HG03045 (cell line): ENCODE results near the gene IGFBP4.

Experiments used
- ATAC-seq: cut with Tn5 transposase; IDR thresholded peaks from one replicate; pipeline ENCODE4 v1.9.1; 2021; ENCODE audit warnings: mild to moderate bottlenecking, moderate library complexity; ENCODE audit not compliant: unreplicated experiment

The IGFBP4 gene

GRCh38 chr17:40485851-40486521 lies 42.7 kb downstream of the IGFBP4 start:
- no peak for ATAC-seq

DNA sequence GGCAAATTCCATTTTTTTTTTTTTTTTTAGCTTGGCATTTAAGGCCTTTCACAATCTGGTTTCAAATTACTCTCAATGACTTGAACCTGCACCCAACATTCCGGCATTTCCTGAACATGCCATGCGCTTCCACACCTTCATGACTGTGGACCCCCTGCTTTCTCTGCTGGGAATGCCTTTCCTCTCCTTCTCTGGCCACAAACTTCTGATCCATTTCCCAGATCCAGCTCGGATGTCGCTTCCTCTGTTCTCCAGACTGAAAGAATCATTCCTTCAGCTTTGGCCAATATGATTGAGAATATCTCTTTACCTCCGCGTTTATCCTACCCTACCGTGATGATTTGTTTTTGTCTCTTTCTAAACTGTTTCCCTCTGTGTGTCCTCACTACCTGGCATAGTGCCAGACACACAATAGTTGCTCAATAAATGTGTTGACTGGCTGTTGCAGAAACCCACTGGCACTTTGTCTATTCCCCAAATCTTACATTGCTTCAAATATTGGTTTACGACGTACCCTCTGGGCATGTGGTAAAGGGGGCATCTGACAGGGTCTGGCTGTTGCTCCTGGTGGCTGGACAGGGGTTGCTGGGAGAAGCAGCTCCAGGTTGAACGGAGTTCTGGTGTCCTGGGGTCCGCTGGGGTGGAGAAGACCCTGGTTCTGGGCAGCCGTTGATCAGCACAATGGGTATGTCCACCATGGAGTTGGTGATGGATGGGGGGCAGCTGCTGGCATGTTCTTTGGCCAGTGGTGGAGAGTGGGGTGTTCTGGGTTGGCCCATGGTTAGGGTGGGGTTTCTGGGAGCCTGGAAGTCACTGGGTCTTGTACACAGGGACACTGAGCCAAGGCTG lies 43.5 kb downstream of the IGFBP4 start:
- no peak for ATAC-seq

GRCh38 chr17:40487371-40488020 lies 44.2 kb downstream of the IGFBP4 start:
- ATAC-seq, result no peak

- ATAC-seq, result no peak
These were observed 47.1 kb downstream of the IGFBP4 start for GRCh38 chr17:40490289-40490853.

DNA sequence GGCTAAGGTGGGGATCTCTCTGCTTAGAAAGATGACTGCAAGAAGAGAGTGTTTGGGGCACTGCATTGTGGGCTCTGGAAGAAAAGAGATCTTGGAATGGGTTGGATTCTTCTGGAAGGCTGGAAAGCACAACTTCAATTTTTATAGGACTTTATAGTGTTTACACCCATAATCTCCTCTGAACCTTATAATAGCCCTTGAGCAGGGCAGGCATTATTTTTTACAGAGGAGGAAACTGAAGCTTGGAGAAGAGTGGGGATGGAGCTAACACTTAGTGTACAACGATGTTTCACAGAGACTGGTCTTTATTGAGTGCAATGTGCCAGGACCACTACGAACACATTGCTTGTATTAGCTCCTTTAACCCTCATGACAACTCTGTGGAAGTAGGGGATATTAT lies 47.7 kb downstream of the IGFBP4 start:
- no peak for ATAC-seq

DNA sequence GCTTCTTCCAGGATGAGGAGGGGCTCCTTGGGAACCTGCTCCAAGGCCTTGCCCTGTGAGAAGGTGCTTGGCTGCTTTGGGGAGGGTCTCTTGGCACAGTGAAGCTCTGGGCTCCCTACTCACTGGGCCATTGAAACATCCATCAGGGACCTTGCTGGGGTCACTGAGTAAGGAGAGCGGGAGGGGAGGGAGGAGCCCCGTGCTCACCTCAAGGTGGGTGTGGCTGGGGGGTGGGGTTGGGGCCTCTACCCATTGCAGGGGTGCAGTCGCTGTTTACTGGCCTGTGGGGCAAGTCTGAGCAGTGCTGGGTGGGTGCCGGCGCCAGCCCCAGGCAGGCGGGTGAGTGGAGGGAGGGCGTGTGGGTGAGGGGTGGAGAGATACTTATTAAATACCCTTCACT lies 48.2 kb downstream of the IGFBP4 start:
- ATAC-seq, result no peak

GRCh38 chr17:40493697-40494096 lies 50.4 kb downstream of the IGFBP4 start:
- ATAC-seq, result no peak

GRCh38 chr17:40495140-40495539 lies 51.9 kb downstream of the IGFBP4 start:
- no peak for ATAC-seq

- ATAC-seq, result no peak
These were observed 52.9 kb downstream of the IGFBP4 start for GRCh38 chr17:40496170-40496569.

- ATAC-seq, result no peak
These were observed 53.6 kb downstream of the IGFBP4 start for GRCh38 chr17:40496634-40497420.

GRCh38 chr17:40497695-40498094 lies 54.4 kb downstream of the IGFBP4 start:
- no peak for ATAC-seq

GRCh38 chr17:40498281-40499084 lies 55.2 kb downstream of the IGFBP4 start:
- no peak for ATAC-seq

DNA sequence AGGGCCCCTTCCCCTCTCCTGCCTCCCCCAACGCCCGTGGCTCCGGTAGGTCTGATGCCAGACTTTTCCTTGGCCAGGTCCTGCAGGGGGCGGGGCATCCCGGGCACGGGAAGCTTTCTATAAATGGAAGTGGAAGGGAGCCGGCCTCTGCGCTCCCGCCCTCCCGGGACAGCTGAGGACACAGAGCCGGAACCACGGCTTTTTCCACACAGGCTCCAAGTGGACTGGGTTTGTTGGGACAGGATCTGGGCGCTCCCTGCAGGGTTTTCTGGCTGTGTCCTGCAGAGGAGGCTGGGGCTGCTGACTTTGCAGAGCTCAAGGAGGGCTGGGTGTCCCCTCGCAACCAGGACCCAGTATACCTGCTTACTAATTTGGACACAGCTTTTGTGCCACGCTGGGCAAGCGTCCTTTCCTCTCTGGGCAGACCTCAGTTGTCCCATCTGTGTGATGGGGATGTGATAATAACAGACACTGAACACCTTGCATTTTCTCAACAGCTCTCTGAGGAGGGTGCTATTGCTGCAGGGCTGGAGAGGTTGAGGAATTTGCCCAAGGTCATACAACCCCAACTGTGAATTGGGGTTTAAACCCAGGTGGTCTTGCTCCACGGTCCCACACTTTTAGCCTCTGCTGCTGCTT lies 56.4 kb downstream of the IGFBP4 start:
- no peak for ATAC-seq

- no peak for ATAC-seq
These were observed 56.9 kb downstream of the IGFBP4 start for GRCh38 chr17:40500190-40500589.

- ATAC-seq, result no peak
These were observed 57.5 kb downstream of the IGFBP4 start for GRCh38 chr17:40500709-40501108.

DNA sequence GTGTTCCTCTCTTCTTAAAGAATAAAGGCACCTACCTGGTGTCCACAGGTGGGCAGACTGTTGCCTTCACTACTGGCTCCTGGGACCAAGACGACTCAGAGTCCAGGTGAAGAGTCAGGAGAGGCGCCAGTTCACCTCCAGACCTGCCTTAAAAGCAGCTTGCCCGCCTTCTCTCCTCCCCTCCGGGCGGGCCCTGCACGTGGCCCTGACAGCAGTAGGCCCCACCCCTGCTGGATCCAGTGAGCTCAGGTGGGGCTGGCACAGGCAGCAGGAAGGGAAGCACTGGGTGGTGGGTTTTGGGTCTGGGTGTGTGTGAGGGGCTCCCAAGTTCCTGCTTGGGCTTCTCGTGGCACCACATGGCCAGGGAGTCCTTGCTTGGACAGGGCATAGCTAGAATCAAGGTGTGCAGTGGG lies 58.3 kb downstream of the IGFBP4 start, which contains the start of gene TNS4:
TNS4 (minus strand) TSS at position 125 of the 413 bp plus-strand sequence. CDS start 5,198 bp downstream, outside the sequence.
- no peak for ATAC-seq

DNA sequence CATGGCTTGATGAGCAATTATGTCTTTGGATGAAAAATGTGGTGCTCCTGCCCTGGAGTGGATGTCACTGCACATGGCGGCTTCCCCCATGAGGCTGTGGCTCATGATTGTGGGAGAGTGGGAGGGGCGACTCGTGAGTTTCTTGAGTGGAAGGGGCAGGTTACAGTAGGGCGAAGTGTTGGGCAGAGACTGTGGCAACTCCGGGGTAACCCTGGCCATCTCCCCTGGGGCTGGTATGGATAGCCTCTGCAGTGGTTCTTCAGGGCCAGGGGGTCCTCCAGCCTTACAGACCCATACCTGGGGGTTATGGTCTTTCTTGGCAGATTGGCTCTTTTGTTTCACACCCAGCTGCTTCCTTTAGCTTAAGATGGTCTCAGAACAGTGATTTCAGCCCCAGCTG lies 59.5 kb downstream of the IGFBP4 start:
- no peak for ATAC-seq

GRCh38 chr17:40503154-40503553 lies 59.9 kb downstream of the IGFBP4 start:
- no peak for ATAC-seq

- ATAC-seq, result no peak
These were observed 63.5 kb downstream of the IGFBP4 start for GRCh38 chr17:40506786-40507185.
